Hepatic stellate cell (primary cell): ENCODE measurements around the gene JARID2.

ENCODE experiments used
- DNase-seq: peaks from one replicate; pipeline ENCODE4 v3.0.0; 2011; ENCODE audit warnings: low spot score

Gene JARID2

DNA sequence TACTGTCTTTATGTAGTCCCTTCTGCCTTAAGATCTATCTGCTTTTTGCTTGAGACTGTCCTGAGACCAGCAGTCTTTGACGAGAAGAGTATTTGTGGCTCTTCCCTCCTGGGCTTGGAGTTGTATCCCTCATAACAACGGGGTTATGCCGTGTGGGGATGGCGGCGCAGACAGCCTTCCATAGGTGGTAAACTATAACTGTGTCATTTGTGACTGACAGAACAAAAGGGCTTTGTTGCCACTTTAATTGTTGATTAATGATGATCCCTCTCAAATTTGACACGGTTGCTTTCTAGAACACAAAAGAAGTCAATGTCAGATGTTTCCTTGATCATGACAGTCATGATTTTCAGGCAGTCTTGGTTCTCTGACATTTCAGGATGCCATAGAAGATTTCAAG, 196.6 kb downstream of the JARID2 start:
- no peak for DNase-seq

DNA sequence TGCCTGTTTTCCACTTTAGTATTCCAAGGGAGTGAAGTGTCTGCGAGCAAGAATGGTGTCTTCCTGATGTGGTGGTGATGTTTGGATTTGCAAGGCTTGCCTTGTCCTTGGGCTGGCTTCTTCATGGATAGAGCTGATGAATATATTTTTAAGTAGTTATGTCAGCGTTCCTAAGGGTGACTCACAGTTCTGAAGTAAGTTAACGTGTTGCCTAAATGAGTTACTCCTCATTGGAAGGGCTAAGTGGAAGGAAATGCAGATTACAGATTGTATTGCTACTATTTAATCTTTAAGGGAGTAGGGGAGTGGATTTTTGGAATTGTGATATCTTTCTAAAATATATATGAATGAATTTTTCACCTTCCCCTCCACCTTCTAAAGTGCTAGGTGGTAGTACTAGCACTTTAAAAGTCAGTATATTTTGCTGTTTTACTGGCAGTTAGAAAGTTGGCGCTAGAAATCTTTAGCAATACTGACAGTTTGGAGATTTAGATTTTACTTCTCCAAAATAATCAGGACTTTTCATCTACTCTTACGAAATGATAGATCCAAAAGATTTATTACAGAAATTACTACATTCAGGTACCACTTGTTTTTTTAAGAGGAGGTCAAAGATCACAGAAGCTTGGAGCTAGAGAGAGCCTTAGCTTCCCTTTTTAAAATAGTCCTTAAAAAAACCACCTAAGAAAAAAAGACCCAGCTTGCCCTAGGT, 197.4 kb downstream of the JARID2 start:
- DNase-seq = peak; percentile 63

DNA sequence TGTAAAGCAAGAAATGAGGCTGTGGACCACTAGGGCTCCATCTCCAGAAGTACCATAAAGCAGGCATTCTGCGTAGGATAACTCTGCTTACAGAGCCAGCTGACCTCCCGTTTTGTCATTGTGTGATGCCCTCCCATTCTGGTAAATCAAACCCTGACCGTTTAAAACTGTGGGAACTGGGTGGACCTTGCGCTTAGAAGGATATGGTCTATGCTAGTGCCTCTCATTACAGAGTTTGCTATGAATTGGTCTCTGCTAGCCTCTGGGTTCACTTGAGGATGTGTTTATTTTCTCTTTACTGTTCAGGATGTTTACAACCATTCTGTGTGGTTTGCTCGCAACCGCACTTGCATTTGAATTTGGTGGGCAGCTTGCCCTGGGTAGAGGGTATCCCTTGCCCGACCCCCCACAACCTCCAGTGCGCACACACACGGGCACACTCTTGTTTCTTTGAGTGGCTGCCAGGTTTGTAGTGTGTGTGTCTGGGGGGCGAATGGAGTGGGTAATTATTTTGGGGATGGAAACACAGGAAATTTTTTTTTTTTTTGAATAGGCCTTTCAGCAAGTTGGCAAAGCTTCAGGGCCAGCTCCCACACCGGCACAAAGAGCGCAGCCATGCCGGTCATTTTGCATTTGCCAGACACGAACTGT, 198.3 kb downstream of the JARID2 start:
- DNase-seq = no peak

DNA sequence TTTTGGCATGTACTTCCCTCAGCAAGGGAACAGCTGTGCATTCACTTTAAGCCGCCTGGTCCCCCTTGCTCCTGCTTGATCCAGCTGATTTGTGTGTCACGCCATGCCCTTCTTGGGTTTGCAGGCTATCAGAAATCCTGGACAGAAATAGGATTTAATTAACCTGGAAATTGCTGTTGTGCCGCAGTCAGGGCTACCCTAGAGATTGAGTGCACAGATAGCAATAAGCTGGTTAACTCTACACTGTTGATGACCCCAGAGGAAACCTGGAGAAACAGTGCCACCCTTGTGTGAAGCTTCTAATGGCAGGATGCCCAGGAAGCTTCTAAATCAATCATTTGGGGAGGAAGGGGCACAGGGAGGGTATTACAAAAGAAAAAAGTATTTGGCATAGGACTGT, 199.0 kb downstream of the JARID2 start:
- no peak for DNase-seq

DNA sequence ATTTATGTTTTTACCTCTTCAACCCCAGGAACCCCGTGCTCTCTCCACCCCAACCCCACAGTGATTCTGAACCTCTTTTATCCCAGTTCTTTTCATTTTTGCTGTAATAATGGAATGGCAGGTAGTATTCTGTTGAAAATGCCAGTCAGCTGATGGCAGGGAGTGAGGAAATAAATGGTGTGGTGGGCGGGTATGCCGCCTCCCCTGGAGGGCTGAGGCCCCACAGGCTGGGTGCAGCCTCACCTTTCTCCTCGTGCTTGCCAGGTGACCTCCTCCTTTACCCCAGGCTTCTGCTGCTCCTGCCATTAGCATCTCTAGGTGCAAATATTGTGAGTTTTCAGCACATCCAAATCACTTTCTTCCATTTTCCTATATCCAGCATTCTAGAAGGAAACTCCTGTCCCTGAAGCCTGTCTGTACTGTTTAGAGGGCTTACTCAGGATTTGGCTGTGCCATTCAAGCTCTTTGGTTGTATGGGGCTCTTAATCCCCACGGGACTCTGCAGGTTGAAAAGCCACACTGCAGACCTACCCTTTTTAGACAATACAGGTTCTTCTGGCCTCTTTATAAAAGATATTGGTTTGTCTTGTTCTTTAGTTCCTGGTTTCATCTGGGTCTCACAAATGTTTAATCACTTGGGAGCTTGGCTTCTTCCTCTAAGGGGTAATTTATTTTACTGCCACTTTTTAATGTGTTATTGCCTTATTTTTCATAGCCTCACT, 201.8 kb downstream of the JARID2 start:
- DNase-seq = no peak

DNA sequence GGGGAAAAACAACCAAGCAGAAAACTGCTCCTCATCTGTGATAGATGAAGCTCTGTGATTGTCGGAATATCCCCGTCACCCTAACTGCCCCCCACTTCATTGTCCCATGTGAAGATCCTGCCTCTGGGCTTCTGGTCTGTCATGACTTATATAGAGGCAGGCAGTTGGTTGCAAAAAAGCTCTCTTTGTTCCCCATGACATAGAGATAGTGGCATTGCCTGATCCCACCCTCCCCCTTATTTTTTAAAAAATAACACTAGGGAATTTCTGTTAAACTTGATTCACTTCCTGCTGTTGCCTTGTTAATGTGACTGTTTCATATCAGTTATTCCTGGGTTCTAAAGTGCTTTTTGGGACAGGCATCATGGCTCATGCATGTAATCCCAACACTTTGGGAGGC, 203.1 kb downstream of the JARID2 start:
- no peak for DNase-seq

DNA sequence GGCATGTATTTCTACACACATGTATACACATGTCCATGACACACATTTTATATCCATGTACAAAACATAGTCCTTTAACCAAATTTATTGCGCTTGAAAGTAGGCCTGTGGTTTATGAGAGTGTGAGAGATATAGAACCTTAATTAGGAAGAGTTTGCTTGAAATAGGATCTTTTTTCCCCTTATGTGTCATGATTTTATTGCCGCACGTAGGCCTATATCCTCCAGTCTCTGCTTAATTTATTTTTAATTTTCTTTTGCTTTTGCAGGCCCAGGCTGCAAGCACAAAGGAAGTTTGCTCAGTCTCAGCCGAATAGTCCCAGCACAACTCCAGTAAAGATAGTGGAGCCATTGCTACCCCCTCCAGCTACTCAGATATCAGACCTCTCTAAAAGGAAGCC, 205.9 kb downstream of the JARID2 start:
- DNase-seq = no peak

DNA sequence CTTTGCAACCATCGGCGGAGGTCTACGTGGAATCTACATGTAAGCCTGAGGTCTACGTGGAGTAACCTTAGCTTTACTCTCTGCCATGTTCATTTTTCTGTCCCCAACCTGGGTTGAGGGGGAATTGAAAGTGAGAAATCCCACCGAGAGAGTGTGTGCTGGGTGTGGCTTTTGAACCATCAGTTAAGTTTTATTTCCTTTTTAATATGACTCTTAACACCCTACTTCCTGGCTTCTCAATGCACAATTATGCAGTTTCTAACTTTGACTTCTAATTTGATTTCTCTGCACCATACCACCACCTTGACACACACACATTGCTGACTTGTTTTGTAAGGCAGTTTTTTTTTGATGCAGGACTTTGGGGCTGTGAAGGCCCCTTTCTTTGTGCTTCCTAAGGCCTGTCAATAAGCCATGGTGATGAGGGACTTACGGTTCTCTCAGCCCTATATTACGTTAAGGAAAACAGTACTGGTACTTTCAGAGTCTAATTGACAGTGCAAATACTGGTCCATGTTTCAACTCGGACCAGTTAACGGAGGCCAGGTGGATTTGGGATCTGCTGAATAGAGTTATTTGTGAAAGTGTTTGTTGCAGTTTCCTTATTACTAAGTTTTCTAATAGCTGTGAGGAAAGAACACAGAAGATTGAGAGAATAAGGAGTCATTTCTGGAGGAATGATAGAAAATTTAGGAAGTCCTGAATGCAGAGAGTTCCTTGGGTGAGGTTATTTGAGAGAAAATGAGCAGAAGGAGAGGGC, 206.5 kb downstream of the JARID2 start:
- no peak for DNase-seq

DNA sequence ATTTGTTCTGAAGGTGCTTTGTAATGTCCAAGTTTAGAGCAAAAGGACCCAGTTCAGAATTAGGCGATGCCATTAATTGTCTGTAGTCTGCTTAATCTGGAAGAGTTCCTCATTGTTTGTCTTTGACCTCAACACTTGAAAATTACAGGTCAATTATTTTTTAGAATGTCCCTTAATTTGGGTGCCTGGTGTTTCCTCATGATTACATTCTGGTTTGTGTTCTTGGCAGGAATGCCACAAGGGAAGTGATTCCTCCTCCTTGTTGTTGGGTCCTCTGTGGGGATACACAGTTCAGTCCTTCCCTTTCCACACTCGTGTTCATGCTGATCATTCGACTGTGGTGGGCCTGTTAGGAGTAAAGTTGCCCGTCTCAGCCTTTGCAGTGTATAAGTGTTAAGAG, 207.3 kb downstream of the JARID2 start:
- DNase-seq = no peak

DNA sequence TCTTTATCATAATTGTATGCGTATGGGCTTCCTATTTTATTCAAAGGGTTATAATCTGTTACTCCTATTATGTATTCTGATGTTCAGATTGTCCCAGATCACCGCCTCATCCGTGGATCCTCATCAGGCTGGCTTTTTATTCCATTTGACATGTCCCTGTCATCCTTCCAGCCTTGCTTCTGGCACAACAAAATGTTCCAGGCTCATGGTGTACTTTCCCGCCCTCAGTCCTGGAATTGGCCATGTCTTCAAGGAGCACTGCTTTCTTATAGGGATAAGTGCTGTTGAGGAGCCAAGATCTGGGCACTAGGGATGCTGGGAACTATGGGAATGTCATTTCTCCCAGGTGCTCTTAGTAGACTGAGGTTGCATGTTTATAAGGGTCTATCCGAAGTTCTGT, 207.8 kb downstream of the JARID2 start:
- DNase-seq = no peak

DNA sequence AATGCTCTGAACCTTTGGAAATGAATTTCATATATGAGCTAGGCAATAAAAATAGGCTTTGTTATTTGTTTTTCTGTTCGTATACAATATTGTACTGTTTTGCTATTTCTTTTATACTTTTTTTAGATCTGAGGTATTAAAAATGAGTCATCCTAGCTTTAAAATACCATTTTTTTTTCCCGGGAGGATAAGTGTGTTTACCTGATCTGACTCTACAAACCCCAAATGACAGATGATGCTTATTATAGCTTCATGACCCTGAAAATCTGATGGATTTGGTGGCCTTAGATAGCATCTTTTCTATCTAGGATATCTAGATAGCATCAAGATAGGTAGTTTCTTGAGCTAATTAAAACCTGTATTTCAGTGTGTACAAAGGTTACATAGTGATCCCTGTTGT, 210.6 kb downstream of the JARID2 start:
- no peak for DNase-seq

DNA sequence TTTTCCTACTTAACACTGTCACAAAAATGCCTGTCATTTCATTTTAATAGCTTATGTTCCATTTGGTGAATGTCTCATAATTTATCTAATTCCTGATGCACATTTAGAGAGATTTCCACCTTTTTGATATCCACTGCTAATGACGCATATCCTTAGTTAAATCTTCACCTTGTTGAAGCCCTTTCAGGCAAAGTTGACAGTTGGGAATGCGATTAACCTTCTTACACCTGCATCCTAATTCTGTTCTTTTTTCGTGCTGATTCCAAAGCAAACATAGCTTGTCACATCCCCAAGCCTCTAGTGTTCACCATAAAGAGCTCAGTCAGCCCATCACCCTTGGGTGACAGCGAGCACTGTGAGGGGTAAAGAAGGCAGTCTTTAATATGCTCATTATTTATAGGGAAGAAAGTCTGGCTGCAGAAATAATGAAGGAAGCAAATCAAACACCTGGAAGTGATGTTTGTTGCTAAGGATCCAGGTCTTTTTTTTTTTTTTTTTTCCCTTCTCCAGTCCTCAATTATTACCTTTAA, 211.3 kb downstream of the JARID2 start:
- DNase-seq = no peak

DNA sequence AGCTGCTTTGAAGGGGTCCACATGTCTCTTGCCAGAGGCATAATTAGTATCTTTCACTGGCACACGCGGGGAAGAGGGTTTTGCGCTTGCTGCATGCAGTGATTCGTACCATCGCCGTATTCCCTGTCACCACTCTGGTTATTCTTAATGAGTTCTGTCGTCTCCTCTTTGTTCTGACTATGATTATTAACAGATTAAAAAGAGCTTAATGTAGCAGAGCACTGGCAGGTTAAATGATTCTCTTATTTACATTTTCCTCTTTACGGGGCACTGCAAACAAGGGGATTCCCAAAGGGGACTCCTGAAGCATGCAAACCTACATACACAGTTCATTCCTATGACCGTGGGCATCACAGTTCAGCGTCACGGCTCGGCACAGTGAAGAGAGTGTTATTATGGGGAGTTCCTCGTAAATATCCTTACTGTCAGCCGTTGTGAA, 212.2 kb downstream of the JARID2 start:
- DNase-seq = no peak

DNA sequence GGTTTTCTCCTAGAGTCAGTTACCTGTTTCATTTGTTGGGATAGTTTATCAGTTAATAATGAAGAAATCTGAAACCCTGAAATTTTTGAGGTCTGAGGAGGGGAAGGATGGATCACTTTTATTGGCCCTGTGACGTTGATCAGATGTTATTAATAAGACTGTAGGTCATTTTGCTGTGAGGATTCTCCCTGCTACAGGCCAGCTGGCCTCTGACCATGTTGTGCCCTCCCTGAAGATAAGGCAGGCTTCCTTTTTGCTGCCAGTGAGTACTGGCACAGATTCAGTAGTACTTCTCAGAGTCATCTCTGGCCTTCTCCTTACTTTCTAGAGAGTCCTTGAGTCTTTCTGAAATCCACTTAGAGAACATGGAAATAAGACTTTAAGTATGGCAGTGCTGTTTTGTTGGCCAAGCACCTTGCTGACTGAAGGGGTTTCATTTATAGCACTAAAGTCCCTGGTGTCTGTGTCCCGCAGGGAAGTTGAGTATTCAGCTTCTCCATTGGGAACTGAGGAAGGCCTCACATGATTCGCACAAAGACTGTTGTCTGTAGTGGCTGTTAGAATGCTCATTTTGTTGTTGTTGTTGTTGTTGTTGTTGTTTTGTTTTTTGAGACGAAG, 214.3 kb downstream of the JARID2 start:
- no peak for DNase-seq

DNA sequence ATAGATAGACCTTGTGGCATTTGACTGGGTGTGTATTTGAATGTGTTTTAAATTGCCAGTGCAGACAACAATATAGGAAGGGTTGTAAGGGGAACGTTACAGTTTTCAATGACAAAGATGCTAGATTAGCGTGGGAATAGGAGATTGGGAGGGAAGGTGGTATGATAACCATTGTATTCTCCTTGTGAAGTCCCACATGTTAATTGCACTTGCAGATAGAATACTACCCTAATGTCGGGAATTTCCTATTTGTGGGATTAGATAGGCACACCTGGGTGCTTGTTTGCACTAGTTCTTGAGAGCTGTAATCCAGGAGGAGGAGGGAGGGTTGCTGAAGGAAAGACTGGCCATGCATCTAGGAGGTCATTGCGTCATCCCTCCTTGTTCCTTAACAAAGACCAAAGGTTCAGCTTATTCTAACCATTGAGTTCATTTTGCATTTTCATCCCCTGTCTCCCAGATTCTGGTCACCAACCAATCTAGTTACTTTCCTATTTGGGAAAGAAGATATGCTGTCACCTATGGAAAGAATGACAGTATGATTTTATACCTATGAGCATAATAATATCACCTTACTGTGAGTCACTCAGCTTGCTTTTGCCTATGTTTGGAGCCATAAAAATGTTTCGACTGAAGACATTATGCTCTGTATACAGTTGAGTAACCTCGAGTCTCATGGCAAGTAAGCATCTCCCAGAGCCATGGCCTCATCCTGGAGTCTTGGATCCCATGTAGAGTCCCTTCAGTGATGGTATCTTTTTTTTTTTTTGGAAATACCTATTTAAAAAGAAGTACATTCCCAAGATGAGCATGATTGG, 215.5 kb downstream of the JARID2 start:
- no peak for DNase-seq

DNA sequence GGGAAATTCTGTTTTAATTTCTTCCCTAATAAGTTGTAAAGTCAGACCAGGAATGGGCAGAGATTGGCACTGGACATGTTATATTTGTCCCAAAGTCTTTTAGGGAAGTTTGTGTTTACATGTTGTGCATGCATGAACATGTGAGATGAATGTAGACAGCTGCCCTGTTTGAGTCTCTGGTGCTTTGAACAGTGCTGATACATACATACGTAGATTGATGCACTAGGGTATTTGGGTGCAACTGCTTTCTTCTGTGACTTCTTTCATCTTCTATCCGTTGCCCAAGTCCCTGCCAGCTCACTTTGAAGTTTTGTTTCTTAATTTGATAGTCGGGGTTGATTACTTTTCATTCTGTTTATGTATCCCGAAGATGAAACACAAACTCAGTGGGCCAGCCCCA, 216.4 kb downstream of the JARID2 start:
- DNase-seq = no peak

DNA sequence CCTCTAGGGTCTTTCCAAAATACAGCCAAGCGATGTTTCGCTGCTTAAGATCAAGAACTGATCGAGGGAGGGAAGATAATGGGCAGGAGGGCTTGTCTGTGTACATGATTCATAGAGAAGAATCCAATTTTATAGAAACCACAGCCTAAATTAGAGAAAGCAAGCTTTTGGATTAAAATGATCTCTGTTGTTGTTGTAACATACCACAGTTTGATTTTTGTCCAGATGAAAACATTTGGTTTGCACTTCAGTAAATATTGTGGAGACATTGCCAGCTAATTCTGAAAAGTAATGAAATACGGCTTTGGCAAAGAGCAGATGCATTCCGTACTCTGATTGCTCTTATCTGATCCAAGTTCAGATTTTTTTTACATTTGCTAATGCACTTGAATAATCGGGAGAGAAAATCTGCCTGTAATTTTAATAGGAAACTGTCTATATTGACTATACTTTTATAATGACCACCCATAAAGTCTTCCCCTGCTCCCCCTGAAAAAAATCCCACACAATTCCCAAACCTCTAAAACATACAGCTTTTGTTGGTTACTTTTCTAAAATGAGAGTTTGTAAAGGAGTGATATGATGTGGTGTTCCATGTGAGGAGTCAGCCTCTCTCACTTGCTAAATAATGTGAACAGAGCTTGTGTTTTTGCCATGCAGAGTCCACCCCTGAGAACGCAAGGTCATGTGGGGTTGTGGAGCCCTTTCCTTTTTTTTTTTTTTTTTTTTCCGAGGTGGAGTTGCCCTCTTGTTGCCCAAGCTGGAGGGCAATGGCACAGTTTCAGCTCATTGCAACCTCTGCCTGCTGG, 217.1 kb downstream of the JARID2 start:
- no peak for DNase-seq

DNA sequence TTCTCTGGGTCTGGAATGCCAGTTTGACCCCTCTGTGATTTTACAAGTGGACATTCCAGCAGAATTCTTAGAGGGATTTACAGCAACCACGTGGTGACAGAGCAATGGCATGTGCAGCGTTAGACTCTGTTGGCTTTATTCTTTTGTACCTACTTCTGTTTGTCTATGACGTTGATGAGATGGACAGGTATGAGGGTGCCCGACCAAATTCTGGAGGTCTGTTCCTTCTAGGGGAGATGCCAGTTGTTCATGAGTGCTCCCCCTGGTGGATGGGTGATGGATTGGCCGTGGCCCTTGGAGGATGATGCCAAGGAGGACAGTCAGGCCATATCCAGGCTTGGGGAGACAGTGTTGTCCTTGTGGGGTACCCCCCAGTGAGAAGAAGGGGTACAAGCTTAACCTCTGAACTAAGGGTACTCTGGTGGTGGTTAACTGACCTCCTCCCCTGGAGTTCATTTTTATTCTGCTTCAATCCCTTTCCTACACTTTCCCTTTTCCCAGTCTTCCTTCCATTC, 218.4 kb downstream of the JARID2 start:
- no peak for DNase-seq

DNA sequence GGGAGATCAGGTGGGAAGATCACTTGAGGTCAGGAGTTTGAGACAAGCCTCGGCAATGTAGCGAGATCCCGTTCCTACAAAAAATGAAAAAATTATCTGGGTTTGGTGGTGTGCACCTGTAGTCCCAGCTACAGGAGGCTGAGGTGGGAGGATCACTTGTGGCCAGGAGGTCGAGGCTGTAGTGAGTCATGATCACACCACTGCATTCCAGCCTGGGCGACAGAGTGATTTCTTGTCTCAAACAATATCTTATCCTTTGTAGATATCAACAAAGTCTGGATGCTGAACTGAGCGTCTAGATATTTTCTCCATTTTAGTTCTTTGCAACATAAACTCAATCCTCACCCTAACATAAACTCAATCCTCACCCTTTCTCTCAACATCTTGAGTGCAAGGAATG, 219.3 kb downstream of the JARID2 start:
- DNase-seq = no peak

DNA sequence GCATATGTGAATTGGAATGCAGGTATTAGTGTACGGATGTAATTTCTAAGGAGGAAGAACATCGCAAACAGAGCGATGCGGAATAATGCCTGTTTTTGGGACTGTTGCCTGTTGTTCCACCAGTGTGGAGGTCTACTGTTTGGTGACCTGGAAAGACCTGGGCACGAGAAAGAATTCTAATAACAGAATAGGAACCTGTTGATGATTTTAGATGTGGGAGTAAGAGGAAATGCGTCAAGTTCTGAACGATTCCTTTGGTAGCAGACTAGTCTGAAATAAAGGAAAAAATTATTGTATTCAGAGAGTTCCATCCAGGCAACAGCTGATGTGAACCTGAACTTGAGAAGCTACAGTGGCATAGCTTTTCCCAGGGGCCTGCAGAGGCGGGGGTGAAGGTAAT, 224.9 kb downstream of the JARID2 start:
- no peak for DNase-seq
